Common myeloid progenitor, CD34-positive (primary cell): ENCODE measurements around the gene CAMKK2.

Source experiments
- CTCF ChIA-PET: fragments of 350-600 bp; sonication (Branson Sonifier 250); formaldehyde crosslinking; loops from one replicate; lab custom pipeline; 2021; ENCODE audit warnings: antibody characterized with exemption; lab: Charles Lee
- POLR2A ChIA-PET: fragments of 350-600 bp; sonication (Branson Sonifier 250); formaldehyde crosslinking; loops from one replicate; lab custom pipeline; 2021; ENCODE audit warnings: antibody characterized with exemption; lab: Charles Lee
- DNase-seq, 3 donors: peaks; one replicate each; pipeline versions ENCODE4 v3.0.0 to v3.0.0-alpha.2; 2013
- H3K27ac ChIP-seq, 2 experiments: 1 replicate in 1 of 2; 2 replicates in 1 of 2; pipeline ENCODE4 v1.7.0; 2013; ENCODE audit warnings: inconsistent platforms in 2 of 2, low read length in 2 of 2, mild to moderate bottlenecking in 2 of 2, low read depth in 1 of 2, moderate library complexity in 1 of 2; ENCODE audit not compliant: severe bottlenecking in 2 of 2, insufficient read depth in 1 of 2, poor library complexity in 1 of 2
- H3K27me3 ChIP-seq, 5 experiments: replicated peaks in 2 of 5; 1 replicate in 3 of 5; 2 replicates in 2 of 5; pipeline versions ENCODE4 v1.6.1 to v1.7.0; 2013; ENCODE audit warnings: low read length in 4 of 5, mild to moderate bottlenecking in 2 of 5, moderate library complexity in 2 of 5, inconsistent platforms in 1 of 5; ENCODE audit not compliant: insufficient read depth in 5 of 5, control insufficient read depth in 4 of 5
- H3K36me3 ChIP-seq, 4 experiments: 1 replicate in 2 of 4; 2 replicates in 2 of 4; pipeline versions ENCODE4 v1.6.1 to v1.7.0; 2013; ENCODE audit warnings: low read length in 3 of 4, control low read depth in 1 of 4, mild to moderate bottlenecking in 1 of 4; ENCODE audit not compliant: control insufficient read depth in 4 of 4, insufficient read depth in 4 of 4
- H3K4me1 ChIP-seq, 4 experiments: 1 replicate in 3 of 4; 2 replicates in 1 of 4; pipeline versions ENCODE4 v1.6.1 to v1.7.1; 2013; ENCODE audit warnings: low read length in 3 of 4, mild to moderate bottlenecking in 3 of 4, control low read depth in 1 of 4, inconsistent platforms in 1 of 4, moderate library complexity in 1 of 4; ENCODE audit not compliant: control insufficient read depth in 4 of 4, insufficient read depth in 4 of 4; ENCODE audit errors: control extremely low read depth in 1 of 4
- H3K4me3 ChIP-seq, 7 experiments: 1 replicate in 4 of 7; 2 replicates in 3 of 7; pipeline versions ENCODE4 v1.5.1 to v1.7.0; 2013; ENCODE audit warnings: mild to moderate bottlenecking in 7 of 7, low read length in 6 of 7, moderate library complexity in 6 of 7, inconsistent platforms in 2 of 7, low read depth in 2 of 7, control low read depth in 1 of 7; ENCODE audit not compliant: insufficient read depth in 4 of 7, control insufficient read depth in 1 of 7; ENCODE audit errors: extremely low read depth in 1 of 7
- H3K9me3 ChIP-seq, 5 experiments: 1 replicate in 4 of 5; 2 replicates in 1 of 5; pipeline versions ENCODE4 v1.6.1 to v1.7.1; 2013; ENCODE audit warnings: low read length in 4 of 5, mild to moderate bottlenecking in 2 of 5, inconsistent platforms in 1 of 5, low read depth in 1 of 5, moderate library complexity in 1 of 5; ENCODE audit not compliant: control insufficient read depth in 4 of 5, insufficient read depth in 2 of 5; ENCODE audit errors: control extremely low read depth in 1 of 5
- WGBS: methylation state at CpG from one replicate; pipeline ENCODE4 v1.1.5; 2013; ENCODE audit not compliant: insufficient coverage; 5-methylcytosine and 5-hydroxymethylcytosine counted together

Gene CAMKK2

DNA sequence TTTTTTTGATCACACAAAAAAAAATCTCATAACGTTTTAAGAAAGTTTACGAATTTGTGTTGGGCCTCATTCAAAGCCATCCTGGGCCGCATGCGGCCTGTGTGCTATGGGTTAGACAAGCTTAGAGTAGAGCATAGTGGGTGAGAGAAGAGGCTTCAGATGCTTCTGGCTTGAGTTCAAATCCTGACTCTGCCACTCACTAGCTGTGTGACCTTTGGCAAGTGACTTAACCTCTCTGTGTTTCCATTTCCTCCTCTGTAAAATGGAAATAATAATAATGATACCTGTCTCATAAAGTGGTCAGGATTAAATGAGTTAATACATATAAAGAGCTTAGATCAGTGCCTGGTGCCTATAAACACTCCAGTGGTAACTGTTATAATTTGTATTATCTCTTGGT is 80.4 kb downstream of the CAMKK2 start:
- Histone ChIP-seq H3K27me3 (no peaks in the 10 kb centered on the region), H3K4me3 (no peak overlapping the region), H3K27ac (no peak overlapping the region), H3K4me1 (peaks cover 0 to 22% (median 7%) of the 10 kb centered on the region in 4 experiments), H3K36me3 (peaks cover 2 to 34% (median 21%) of the 10 kb centered on the region in 4 experiments), H3K9me3 (no peaks in the 10 kb centered on the region)
- no peak for DNase-seq
- WGBS = no CpG with 5 or more reads among the region's 4 CpGs
- POLR2A ChIA-PET = interaction anchor here (1.1 kb wide), 1 partner anchor 84 kb away, joined by 3 read pairs; no protein-coding TSS in a partner anchor
- CTCF ChIA-PET = interaction anchor here (0.9 to 2.1 kb wide), 3 partner anchors 14 to 211 kb away, joined by 3 to 10 read pairs (median 3); no protein-coding TSS in a partner anchor

DNA sequence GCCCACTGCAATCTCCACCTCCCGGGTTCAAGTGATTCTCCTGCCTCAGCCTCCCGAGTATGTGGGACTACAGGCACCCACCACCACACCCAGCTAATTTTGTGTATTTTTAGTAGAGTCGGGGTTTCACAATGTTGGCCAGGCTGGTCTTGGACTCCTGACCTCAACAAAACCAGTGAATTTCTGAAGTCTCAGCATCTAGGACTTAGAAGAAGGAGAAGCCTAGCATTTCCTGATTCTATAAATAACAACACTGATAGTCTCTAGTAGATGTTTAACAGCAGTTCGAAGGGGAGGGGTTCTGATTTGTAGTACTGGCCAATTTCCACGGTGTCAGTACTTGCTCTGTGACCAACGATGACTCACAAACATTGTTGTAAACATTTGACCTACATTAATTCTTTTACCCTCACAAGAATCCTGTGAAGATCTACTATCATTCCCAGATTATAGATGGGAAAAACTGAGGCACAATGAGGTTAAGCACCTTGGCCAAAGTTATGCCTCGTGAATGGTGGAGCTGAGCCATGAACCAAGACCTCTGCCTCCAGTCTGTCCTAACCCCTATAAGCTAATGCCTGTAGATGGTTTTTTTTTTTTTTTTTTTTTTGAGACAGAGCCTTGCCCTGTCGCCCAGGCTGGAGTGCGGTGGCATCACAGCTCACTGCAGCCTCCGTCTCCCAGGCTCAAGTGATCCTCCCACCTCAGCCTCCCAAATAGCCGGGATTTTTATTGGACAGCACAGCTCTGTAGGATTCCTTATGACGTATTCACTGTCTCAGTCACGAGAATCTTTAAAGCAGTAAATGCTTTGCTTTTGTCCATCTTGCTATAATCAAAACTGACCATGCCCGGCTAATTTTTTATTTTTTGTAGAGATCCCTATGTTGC is 81.4 kb downstream of the CAMKK2 start:
- ChIA-PET POLR2A (interaction anchor here (1.1 kb wide), 1 partner anchor 83 kb away, joined by 3 read pairs; no protein-coding TSS in a partner anchor), CTCF (interaction anchor here (0.9 to 1.6 kb wide), 4 partner anchors 10 to 210 kb away, joined by 3 read pairs; no protein-coding TSS in a partner anchor)
- peaks cover 2 to 29% (median 19%) of the 10 kb centered on the region in 4 experiments for H3K36me3 ChIP-seq
- H3K4me3 ChIP-seq = no peak overlapping the region
- peak overlapping the region in 1 of 2 experiments; percentile 43 for H3K27ac ChIP-seq
- peak in 2 of 3 donors; percentile 40 to 49 for DNase-seq
- H3K9me3 ChIP-seq = no peaks in the 10 kb centered on the region
- WGBS = 83% methylated on average over 10 of the region's 14 CpGs
- peaks cover 0 to 29% (median 16%) of the 10 kb centered on the region in 4 experiments for H3K4me1 ChIP-seq
- H3K27me3 ChIP-seq = no peaks in the 10 kb centered on the region

DNA sequence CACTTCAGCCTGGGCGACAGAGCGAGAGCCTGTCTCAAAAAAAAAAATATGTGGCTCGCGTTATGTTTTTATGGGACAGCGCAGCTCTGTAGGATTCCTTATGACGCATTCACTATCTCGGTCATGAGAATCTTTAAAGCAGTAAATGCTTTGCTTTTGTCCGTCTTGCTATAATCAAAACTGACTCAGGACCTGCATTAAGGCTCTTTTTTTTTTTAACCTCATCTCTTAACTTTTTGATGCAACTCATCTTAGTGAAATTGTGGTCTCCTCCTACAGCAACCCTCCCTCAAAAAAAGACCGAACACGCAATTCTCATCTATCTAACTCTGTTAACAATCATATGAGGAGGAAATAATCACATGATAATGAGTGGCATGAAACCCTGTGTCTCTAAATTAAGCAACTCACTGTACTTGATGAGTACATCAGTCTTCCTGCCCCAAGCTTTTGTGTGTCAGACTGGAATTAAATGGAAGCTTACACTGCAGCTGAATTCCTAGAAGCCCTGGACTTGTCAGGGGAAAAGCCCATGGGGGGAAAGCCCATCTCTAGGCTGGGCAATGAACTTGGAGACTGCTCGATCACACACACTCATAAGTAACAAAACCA is 82.2 kb downstream of the CAMKK2 start:
- ChIA-PET POLR2A (no interaction called here), CTCF (interaction anchor here (0.9 to 2.1 kb wide), 4 partner anchors 11 to 101 kb away, joined by 3 to 6 read pairs (median 3); no protein-coding TSS in a partner anchor)
- peak overlapping the region in 1 of 2 experiments; percentile 43 for H3K27ac ChIP-seq
- no peak overlapping the region for H3K4me3 ChIP-seq
- H3K4me1 ChIP-seq = peaks cover 0 to 33% (median 18%) of the 10 kb centered on the region in 4 experiments
- DNase-seq = peak in 2 of 3 donors; percentile 43 to 46
- peaks cover 2 to 29% (median 19%) of the 10 kb centered on the region in 4 experiments for H3K36me3 ChIP-seq
- no peaks in the 10 kb centered on the region for H3K27me3 ChIP-seq
- WGBS = 98% methylated on average over 8 of the region's 11 CpGs
- no peaks in the 10 kb centered on the region for H3K9me3 ChIP-seq

DNA sequence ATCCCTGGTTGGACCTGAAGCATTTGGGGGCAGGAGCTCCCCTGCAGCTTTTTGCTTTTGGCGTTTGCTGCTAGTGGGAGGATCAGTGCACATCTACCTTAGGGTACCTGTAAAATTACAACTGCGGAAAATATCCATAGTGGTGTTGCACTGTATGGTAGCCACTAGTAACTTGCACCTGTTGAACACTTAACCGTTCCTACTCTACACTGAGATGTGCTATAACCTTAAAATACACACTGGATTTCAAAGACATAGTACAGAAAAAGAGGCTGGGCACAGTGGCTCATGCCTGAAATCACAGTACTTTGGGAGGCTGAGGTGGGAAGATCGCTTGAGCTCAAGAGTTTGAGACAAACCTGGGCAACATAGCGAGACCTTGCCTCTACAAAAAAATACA is 83.6 kb downstream of the CAMKK2 start:
- H3K36me3 ChIP-seq = peaks cover 0 to 16% (median 11%) of the 10 kb centered on the region in 4 experiments
- no peak for DNase-seq
- no peaks in the 10 kb centered on the region for H3K9me3 ChIP-seq
- H3K27me3 ChIP-seq = no peaks in the 10 kb centered on the region
- H3K4me1 ChIP-seq = peaks cover 0 to 37% (median 21%) of the 10 kb centered on the region in 4 experiments
- no peak overlapping the region for H3K4me3 ChIP-seq
- no peak overlapping the region for H3K27ac ChIP-seq
- POLR2A ChIA-PET = no interaction called here
- WGBS = 100% methylated on average over 1 of the region's 5 CpGs
- CTCF ChIA-PET = interaction anchor here (1.0 to 2.1 kb wide), 4 partner anchors 12 to 120 kb away, joined by 3 to 6 read pairs (median 4); no protein-coding TSS in a partner anchor

GRCh38 chr12:121209624-121210572 is 86.6 kb downstream of the CAMKK2 start, which contains the start of gene P2RX4:
Gene P2RX4, plus strand, starts transcription at chr12:121210129. Its CDS starts 36 bp downstream, at chr12:121210165.
- H3K27me3 ChIP-seq = no peaks in the 10 kb centered on the region
- H3K4me3 ChIP-seq = peak within 1 kb of the TSS; percentile 70 to 86 (median 76)
- WGBS = 5% methylated on average over 69 of the region's 97 CpGs
- peak; percentile 93 to 95 (median 93) for DNase-seq
- peak within 1 kb of the TSS; percentile 46 to 84 for H3K27ac ChIP-seq
- H3K4me1 ChIP-seq = peaks cover 0 to 31% (median 20%) of the 10 kb centered on the region in 4 experiments
- H3K9me3 ChIP-seq = no peaks in the 10 kb centered on the region
- ChIA-PET POLR2A (no interaction called here), CTCF (interaction anchor here (0.6 to 2.3 kb wide), 6 partner anchors 8 to 150 kb away, joined by 3 to 5 read pairs (median 3); no protein-coding TSS in a partner anchor)
- peaks cover 0 to 4% (median 0%) of the 10 kb centered on the region in 4 experiments for H3K36me3 ChIP-seq

- ChIA-PET POLR2A (no interaction called here), CTCF (interaction anchor here (1.4 to 2.3 kb wide), 2 partner anchors 9 to 12 kb away, joined by 3 to 5 read pairs; no protein-coding TSS in a partner anchor)
- H3K36me3 ChIP-seq = peaks cover 0 to 4% (median 0%) of the 10 kb centered on the region in 4 experiments
- no peaks in the 10 kb centered on the region for H3K9me3 ChIP-seq
- WGBS = 96% methylated on average over 12 of the region's 15 CpGs
- peaks cover 0 to 28% (median 18%) of the 10 kb centered on the region in 4 experiments for H3K4me1 ChIP-seq
- H3K27ac ChIP-seq = peak overlapping the region in 1 of 2 experiments; percentile 84
- no peak for DNase-seq
- no peaks in the 10 kb centered on the region for H3K27me3 ChIP-seq
- peak overlapping the region in 5 of 7 experiments; percentile 72 to 86 (median 76) for H3K4me3 ChIP-seq
These were observed 87.3 kb downstream of the CAMKK2 start for GRCh38 chr12:121209221-121209620.
